ENCODE data around the gene TANC1.
"Not testable (repeated sequence)": the region's sequence is repeated elsewhere in the genome, so short reads cannot be mapped to it uniquely, and the experiment has no call there.

TANC1 gene

DNA sequence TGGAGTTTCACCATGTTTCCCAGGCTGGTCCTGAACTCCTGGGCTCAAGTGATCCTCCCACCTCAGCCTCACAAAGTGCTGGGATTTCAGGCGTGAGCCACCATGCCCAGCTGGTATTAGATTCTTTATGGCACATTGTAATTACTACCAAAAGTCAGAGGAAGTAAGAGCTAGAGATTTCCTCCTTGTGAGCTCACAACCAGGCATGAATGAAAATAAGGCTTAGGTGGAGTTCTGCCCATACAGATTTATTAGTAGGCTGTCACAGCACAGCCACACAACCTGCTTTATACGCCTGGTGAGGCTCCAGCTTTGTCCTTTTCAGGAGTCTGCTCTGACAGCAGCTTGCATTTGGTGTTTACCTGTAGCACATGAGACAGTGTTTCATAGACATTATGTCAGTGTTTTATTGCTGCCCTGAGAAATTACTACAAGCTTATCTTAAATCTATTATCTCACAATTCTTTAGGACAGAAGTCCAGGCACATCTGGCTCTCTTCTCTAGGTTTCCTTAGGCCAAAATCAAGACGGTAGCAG is 156.6 kb downstream of the TANC1 start:
- no peak for DNase-seq

DNA sequence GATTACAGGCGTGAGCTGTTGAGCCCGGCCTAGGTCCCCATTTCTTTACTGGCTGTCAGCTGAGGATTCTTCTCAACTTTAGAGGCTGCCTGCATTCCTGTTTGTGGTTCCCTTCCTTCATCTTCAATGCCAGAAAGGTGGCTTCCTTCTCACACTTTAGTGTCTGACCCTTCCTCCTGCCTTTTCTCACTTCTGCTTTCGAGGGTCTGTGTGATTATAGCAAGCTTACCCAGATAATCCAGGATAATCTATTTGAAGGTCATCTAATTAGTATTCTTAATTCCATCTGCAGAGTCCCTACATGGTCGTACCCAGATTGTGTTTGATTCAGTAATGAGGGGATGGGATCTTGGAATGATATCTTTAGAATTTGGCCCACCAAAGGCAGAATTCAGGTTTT is 157.4 kb downstream of the TANC1 start:
- no peak for DNase-seq

DNA sequence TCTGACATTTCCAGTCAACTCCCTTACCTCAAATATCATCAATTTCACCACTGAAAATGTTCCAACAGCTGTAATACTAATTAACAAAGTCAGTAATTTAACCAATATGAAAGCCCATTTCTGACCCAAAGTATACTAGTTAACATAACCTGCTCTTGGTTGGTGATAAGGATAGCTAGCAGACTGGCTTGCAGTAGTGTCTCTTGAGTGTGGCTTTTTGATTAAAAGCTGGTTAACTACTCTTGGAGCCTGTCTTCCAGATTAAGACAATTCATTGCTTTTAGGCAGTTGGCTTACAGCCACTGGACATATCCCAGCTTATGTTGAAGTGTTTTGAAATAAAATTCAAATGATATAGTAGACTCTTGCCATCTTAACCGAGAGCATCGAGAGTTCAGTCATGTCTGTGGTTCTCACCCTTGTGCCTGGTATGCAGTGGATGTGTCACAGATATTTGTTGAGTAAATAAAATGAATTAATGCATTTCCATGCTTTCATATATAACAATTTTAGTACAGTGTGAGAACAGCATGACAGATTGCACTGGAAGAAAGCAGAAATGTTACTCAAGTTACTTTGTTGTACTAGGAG is 158.1 kb downstream of the TANC1 start:
- DNase-seq = peak; percentile 64

DNA sequence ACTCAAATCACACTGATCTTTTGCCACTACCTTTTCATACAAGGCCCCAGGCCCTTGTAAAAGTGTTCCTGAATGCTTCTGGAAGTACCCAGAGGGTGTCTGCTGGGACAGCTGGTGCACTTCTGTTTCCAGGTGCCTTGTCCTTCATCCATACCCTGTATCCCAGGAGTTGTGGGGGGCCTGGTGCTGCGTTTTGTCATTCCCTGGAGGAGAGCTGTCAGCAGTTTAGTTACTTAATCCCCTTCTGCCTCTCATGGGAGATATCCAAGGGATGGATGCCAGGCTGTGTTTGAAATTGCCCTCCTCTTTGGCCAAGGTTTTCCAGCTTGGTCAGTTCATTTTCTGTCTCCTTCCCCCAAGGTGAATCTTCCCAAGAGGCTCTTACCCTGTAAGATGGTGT is 159.8 kb downstream of the TANC1 start:
- DNase-seq = no peak

DNA sequence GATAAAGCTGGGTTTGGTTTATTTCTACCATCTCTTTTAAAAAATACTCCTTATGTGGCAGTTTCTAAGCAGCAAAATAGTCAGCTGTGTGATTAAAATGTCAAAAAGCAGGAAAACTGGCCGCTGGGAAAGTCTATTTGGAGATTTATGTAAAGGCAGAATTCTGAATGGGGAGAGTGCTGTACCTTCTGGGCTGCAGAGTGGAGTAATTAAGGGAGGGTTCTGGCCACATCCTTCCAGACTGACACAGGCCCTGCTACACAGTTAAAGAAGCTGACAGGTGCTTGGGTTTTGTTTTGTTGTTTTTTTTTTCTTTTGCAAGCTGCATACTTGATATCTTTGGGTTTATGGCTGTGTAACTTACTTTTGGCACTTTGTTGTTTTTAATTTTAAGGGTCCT is 160.8 kb downstream of the TANC1 start:
- no peak for DNase-seq

DNA sequence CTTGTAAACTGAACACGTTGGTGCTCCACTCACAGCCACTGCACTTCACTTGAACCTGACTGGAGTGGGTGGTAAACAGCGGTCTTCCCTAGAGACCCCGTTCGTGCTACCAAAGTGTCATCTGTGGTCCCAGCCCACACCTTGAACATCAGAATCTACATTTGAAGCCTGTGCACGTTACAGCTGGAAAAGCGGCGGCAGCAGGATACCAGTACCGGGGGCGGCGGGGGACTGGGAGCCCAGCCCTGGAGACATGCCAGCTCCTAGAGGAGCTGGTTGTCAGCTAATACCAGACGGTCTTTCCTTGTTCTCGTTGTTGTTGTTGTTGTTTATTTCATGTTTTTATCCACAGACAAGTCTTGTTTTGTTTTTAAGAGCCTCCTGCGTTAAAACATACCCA is 161.4 kb downstream of the TANC1 start:
- DNase-seq = no peak

DNA sequence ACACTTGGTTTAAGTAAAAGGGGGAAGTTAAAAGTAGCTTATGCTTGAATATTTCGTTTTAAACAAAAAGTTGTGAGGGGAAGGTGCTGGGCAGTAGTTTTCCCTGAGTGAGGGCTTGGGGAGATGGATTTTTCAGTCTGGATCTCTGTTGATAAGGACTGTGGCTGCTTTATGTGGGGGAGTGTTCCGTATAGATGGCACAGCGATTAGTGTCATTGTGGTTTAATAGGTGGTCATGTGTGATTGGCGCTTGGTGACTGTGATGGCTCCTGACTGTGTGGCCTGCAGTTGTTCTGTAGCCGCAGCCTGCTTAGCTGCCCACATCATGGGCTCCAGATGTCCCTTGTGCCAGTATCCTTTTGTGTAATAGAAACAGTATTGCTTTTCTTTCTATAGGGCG is 161.9 kb downstream of the TANC1 start:
- DNase-seq = no peak

DNA sequence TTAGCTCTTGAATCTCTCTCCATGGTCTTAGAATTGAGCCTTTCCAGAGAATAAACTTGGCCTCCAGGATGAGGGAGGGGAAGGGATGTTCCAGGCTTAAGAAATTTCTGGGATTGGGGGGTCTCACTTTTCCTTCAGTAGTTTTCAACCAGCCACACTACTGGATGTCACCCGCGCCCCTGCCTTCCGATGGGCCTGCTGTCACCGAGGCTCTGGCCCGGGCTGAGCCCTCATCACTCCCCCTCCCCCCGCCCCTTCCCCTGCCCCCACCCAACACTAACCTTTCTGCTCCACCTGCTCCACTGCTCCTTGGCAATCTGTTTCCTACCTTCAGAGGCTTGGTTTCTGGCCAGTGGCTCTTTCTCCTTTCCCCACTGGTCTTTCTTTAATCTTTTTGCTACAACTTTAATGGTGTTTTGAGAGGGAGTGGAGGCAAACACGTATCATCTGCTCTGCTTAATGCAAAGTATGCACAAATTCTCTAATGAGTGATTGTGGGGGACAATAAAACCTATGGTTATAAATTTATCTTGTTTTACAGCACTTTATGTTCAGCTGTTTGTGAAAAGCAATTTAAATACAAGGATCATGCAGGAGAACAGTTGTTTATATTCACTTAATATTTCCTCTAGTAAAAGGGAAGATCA is 162.9 kb downstream of the TANC1 start:
- no peak for DNase-seq

DNA sequence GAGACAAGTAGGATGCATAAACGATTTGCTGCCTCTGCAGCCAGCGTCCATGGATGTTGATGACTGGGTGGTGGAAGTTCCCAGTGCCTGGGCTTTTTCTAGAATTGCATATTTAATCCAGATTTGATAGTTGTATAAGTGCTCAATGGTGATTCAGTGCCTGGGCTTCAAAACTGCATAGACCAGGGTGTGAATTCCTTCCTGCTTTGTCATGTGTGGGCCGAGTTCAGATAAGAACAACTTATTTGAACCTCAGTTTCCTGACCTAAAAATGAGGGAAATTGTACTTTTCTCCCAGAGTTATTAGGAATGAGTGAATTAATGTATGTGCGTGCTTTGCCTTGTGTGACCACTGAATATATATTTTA is 163.5 kb downstream of the TANC1 start:
- peak; percentile 95 for DNase-seq

DNA sequence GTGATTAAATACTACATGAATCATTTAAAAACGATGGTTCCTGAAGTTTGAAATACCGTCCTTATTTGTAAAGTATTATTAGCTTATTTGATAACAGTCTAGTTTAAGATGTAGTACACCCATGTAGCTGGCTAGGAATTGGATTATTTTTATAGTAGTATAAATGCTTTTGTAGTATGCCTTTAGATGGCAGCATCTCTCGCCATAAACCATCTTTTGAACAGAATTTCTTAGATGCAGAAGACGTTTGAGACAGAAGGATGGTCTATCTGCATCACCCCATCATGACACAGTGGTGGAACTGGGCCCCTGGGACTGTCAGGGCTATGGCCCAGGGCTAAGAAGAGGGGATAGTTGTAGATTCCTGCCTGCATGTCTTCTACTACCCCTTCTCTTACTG is 165.4 kb downstream of the TANC1 start:
- peak; percentile 53 for DNase-seq

DNA sequence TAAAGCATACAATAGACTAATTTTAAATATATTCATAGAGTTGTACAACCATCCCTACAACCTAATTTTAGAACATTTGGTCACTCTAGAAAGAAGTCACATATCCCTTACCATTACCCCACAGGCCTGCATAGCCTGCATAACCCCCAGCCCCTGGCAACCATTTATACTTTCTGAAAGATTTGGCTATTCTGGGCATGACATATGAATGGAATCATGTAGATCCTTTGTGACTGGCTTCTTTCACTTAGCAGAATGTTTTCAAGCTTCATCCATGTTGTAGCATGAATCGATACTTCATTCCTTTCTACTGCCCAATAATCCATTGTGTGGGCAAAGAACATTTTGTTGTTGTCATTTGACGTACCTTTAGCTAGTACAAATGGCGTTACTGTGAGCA is 166.5 kb downstream of the TANC1 start:
- DNase-seq = no peak

DNA sequence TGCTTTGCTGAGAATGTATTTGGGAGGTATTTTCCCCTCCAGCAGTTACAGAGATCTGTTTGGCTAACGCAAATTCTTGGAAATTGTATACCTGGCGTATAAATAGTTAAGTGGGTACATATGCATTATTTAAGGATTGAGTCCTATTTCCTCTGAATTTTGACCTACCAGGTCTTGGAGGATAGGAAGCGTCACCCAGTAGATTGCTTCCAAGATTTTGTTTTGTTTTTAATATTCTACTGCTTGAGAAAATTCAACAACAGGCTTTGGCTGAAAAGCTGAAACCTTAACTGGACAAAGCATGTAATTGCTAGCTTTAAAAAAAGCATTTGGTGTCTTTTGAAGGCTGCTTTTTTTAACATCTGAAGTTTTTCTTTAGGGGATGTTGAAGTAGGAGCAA is 168.0 kb downstream of the TANC1 start:
- no peak for DNase-seq

DNA sequence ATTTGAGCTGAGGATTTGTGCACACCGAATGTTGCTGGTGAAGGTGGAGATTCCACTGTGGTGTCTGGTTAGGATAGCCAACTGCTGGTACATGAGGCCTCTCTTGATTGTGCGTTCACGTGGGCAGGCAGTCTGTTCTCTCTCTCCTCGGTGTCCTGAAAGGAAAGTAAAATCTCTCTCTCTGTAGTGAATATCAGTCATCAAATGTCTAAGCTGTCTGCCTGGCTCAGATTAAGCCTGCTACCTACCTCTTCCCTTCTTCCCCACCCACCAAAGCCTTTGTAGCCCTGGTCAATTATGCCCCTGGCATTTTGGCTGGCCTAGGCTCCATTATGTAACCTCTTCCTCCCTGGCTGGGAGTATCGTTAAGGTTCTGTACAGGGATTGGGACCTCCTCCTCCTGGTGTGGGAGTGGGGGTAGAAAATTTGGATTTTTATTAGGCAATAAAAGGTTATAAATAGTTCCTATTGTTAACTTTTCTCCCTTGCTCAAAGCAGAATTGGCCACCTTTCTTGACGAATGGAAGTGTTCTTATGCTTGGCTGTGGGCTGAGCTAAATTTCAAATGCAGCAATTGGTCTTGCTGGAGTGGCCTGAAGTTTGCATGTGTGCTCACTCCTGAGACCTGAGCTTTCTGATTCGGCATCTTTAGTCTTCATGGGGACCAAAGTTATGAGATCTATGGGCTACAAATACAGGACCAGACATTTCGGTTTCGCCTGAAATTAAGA is 169.2 kb downstream of the TANC1 start:
- peak; percentile 24 for DNase-seq

DNA sequence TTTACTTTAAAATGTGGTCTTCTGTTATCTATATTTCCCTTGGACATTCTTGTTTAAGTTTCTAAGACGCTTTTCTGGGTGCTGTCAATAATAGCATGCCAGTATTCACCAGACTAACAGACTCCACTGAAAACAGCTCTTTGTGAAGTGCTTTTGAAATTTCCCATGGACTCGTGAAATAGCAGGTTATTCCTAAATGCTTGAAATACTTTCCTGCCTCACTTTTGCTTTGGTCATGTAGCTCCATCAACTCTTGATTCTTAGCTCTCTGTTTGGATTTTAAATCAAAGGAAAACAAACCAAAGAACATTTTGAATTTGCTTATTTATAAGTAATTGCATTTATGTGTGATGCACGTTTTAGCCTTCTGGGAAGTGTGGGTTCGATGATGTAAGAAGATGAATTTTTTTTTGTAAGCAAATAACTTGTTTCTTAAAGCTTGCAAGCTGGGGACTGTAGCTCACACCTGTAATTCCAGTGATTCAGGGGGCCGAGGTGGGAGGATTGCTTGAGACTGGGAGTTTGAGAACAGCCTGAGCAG is 170.3 kb downstream of the TANC1 start:
- DNase-seq = no peak

DNA sequence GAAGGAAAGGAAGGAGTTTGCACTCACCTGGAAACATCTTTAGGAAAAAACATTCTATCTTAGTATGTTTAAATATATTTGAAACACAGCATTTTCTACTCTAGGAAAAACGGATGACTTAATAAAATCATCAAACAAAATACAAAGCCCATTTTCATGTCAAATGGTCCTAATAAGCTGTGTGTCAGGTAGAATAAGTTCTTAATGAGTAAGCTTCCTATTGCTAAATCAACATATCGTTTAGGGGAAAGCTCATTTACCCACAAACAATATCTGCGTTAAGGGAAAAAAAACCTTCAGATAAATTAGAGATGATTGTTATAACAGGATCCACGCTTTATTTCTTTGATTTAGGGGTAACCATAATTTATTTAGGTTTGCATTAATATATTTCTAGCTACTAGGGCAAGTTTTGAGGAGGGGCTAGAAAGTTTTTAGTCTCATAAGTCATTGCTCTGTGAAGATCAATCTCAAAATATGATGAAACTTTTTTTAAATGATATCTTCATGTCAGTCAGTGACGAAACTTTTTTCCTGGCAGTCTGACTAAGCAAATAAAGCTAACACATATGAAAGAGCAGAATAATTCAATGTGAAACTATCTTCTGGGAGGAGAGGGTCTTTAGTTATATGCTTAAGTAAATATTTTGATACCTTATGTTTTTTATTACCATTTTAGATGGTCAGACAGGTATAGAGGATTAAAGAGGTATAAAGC is 170.9 kb downstream of the TANC1 start:
- peak; percentile 30 for DNase-seq

DNA sequence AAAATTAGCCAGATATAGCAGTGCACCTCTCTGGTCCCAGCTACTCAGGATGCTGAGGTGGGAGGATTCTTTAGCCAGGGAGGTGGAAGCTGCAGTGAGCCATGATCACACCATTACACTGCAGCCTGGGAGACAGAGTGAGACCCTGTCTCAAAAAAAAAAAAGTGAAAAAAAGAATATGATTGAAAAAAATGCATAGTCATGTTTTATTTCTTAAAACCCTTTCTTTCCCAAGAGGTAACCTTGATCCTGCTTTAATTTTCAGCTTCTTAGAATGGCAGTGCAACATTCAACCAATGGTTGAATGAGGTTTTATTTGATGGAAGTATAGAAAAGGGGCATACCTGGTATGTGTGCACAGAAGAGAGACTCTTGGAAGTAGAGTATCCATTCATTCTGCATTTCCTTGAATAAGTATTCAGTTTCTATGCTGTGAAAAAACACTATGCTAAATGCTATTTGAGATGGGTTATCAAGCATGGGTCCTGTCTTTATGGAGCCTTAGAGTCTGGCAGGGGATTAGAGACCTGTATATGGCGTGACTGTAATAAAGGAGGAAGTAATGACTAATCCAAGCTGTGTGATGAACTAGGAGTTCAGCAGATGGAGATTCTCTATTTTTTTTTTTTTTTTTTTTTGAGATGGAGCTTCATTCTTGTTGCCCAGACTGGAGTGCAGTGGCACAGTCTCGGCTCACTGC is 171.8 kb downstream of the TANC1 start:
- peak; percentile 82 for DNase-seq

DNA sequence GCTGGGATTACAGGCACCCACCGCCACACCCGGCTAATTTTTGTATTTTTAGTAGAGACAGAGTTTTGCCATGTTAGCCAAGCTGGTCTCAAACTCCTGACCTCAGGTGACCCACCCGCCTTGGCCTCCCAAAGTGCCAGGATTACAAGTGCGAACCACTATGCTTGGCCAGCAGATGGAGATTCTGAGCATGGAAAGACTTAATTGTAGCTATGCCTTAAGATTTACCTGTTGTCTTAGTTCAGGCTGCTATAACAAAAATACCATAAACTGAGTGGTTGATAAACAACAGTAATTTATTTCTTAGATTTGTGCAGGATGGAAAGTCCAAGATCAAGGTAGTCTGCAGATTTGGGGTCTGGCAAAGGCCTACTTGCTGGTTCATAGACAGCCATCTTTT is 172.4 kb downstream of the TANC1 start:
- not testable (repeated sequence) for DNase-seq

DNA sequence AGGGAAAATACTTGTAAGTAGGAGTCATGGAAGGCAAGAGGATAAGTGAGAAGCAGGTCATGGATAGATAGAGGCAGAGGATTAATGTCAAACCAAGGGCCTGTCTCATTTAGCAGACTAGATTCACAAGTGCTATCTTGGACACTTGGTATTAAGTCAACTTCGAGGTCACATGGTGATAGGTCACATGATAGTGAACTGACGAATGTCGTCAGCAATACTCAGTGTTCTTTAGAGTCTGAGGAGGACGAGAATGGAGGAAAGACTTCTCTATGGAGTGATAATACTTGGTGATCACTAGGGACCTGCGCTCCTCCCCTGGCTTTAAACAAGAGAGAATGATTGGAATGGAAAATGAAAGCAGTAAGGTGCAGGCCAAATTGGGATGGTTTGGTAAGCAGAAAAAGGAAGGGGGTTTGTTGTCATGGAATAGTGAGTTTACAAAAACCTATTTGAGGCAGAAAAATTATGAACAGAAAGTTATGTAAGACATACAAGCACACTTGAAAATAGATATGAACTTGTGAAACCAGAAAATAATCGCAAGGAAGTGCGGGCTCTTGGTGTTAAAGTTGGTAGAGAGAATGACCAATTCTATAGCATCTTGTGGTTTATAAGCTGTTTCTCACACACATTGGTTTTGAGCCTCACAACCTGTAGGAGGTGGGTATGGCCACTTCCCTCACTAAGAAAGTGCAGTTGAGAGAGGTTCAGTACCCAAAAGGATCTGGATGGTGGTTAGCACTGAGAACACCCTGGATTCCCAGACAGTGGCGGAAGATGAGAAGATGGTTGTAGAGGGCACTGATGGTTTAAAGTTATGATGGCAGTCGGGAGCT is 176.6 kb downstream of the TANC1 start:
- no peak for DNase-seq

DNA sequence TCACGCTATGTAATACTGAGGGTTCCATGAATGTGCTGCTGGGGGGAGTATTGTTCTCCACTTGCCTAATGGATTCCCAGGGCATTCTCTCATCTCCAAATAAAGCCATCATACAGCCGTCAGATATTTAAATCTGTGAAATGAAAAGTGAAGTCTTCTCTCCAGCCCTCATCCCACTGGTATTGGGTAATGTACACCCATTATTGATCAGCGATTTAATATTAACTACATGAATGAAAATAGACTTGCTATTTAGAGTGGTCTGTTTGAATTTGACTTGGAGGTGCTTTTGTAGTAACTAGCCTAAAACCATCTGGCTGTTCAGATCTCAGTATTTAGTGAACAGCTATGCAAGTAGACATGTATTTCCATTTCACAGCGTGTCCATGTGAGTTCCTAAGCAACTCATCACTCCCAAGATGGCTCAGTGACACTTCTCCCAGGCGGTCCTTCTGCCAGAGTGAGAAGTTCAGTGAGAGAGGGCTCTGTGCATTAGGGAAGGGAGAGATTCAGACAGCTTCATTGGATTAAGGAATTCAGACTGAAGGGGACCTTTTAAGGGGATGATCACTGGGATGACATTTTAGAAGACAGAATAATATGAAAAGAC is 177.4 kb downstream of the TANC1 start:
- DNase-seq = no peak

DNA sequence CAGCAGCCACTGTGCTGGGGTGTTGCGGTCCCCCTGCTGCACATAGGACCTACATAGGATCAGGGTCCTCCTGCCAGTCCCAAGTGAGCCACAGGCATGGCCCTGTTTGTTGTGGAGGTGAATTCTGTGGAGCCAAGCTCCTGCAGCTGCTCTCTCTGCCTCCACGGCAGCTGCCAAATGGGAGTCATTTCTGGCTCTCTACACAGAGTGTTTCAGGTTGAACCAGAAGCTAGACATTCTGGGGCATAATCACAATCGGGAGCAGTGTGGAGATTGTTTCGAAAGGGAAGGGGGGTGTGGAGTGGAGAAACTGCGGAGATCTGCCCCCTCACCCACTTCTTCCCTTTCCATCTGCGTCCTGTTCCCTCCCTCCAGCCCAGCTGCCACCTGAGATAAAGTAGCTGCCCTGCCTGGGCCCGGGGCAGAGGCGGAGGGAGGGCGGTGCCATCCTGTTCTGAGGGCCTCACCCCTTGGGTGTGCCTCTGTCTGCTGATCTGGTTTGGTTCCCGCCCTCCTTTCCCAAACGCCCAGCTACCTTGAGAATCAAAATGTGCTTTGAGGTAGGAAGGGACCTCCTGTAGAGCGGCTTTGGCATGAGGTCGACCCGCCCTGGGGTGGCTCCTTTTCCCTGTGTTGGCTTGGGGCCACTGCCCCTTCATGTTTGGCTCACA is 178.7 kb downstream of the TANC1 start:
- DNase-seq = no peak

DNA sequence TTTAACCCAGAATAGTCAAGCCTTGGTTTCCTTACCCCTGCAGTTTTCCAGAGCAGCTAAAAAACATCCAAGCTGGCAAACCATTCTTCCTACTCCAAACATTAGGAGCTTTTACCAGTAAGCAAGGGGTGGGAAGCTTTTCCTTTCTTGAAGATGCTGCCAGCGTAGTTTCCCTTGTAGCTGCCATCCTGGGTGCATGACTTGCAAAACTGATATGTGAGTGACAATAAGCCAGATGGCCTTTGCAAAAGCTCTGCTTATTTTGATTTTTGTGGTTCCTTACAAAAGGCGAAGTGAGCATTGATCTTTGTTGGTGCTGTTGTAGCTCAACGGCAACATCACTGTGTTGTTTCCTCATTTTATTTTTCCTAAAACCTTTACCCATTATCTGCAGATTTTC is 179.2 kb downstream of the TANC1 start:
- no peak for DNase-seq

All from EL (cell line).